Stomach (tissue), 4 donors: Measurements from ENCODE around the gene COX5A.
A peak's percentile ranks its signal among the peaks of the same experiment; 100 is the strongest.

Experiments used
- EP300 ChIP-seq: sonication (generic); formaldehyde crosslinking; IDR thresholded peaks from one replicate; pipeline ENCODE4 v1.6.1; 2017; ENCODE audit warnings: antibody characterized with exemption
- POLR2AphosphoS5 ChIP-seq, 3 donors: sonication (generic); formaldehyde crosslinking; IDR thresholded peaks; one replicate each; pipeline ENCODE4 v1.6.1; 2016; ENCODE audit warnings: antibody characterized with exemption in 3 of 3
- TF ChIP-seq, protein P1 (sequence below), 7 experiments: fragments of 450-650 bp in 4 of 7; fragments of 200-600 bp in 3 of 7; sonication (generic) in 3 of 7; IDR thresholded peaks; one replicate each; pipeline ENCODE4 v1.5.1; 2016 to 2019; ENCODE audit warnings: antibody characterized with exemption in 7 of 7, control low read depth in 2 of 7, mild to moderate bottlenecking in 1 of 7

DNA sequence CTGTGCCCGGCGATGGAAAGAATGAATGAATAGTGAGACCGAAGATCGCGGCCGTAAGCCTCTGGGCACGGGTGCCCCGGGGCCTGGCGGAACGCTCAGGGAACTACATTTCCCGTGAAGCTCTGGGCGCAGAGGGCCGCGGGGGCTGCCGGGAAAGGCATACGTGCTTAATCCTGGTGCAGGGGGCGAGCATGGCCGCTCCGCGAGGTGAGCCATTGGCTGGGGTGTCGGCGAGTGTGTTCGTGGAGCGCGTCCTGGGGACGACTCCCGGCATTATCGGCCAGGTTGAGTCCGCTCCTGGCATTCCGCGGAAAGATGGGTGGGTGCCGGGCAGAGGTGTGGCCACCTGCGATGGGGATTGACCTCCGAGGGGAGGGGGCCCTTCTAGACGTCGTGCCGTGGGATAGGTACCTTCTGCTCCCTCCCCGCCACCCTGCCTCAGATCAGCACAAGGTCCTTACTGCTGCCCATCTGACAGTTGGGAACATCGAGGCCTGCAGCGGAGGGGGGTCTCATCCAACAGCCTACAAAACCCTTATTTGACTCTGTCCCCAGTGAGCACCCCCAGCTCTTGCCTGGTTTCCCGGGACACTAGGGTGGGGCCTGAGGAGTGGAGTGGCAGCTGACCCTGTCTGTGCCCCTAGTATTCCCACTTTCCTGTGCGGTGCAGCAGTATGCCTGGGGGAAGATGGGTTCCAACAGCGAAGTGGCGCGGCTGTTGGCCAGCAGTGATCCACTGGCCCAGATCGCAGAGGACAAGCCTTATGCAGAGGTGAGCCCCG lies 47.8 kb downstream of the COX5A start, which contains the start of gene MPI:
- TF ChIP-seq EP300, result no peak
- peak; percentile 71 to 89 (median 73) for TF ChIP-seq POLR2AphosphoS5 (IDR thresholded peaks at IDR 0.05)
- TF ChIP-seq, protein P1, sequence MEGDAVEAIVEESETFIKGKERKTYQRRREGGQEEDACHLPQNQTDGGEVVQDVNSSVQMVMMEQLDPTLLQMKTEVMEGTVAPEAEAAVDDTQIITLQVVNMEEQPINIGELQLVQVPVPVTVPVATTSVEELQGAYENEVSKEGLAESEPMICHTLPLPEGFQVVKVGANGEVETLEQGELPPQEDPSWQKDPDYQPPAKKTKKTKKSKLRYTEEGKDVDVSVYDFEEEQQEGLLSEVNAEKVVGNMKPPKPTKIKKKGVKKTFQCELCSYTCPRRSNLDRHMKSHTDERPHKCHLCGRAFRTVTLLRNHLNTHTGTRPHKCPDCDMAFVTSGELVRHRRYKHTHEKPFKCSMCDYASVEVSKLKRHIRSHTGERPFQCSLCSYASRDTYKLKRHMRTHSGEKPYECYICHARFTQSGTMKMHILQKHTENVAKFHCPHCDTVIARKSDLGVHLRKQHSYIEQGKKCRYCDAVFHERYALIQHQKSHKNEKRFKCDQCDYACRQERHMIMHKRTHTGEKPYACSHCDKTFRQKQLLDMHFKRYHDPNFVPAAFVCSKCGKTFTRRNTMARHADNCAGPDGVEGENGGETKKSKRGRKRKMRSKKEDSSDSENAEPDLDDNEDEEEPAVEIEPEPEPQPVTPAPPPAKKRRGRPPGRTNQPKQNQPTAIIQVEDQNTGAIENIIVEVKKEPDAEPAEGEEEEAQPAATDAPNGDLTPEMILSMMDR (IDR thresholded peaks at IDR 0.05), result peak in 4 of 7 experiments; percentile 13 to 36 (median 24)
